HG03025 (cell line): Measurements from ENCODE around the gene PTPN14.
"Not testable (repeated sequence)": the region's sequence is repeated elsewhere in the genome, so short reads cannot be mapped to it uniquely, and the experiment has no call there.

ENCODE experiments used
- ATAC-seq: cut with Tn5 transposase; IDR thresholded peaks from one replicate; pipeline ENCODE4 v1.9.1; 2021; ENCODE audit warnings: mild to moderate bottlenecking, moderate library complexity; ENCODE audit not compliant: unreplicated experiment, low FRiP score

PTPN14 gene

DNA sequence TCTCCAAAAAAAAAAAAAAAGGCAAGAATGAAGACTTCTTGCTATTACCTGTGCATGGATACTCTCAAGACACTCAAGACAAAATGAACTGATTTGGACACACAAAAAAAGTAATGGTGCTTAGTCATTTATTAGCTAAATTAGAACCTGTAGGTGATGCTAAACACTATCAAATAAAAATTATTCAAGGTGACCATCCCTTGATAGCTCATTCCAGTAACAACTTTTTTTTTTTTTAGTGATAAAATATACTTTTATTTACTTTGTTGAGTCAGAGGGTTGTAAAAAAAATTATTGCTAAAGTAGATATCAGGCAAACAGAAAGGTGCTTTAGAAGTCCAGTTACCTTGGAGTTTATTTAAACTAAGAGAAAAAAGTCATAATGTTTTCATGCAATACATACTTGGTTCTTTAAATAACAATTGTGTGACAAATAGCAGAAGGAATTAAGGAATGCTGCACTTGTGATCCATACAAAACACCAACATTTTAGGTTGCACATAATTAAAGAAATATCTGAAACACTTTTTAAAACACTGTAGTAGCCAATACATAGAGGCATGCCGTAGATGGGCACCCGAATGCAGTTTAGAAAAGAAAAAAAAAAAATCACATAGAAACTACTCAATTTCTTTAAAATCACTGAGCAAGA, 69.3 kb downstream of the PTPN14 start:
- not testable (repeated sequence) for ATAC-seq

DNA sequence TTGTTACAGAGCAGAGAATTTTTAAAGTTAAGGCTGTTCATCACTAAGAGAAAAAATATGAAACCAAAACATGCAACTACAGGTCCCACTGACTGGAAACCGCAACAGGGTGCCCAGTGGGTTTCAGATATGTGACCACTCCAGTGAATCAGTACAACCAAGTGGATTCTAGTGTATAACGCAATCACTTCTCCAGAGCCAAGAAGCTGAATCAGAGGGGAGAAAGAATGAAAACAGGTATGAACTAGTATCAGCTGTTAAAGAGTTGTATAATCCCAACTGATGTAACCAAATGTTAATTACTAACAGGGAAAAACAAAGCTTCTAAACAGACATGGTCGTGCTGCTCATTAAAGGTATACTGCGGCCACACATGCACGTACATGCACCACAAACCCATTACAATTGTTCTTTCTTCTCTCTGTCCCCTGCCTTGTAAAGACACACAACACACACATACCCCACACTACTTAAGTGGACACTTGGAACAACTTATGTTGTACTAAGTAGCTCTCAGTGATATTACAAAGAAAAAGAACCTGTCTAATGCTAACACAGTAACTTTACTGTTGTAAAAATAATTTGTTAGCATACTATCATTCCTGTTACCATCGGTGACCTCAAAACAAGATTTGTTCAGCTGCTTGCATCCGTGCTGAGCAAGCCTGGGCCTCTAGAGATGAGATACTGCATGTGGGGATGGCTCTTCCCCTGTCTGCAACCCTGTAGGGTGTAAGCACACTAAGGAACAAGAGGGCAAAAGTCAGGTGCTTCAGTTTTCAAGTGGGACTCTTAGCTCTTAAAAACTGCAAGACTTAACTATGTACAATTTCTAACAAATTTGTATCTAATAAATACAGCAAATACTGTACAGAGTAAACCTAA, 74.2 kb downstream of the PTPN14 start:
- no peak for ATAC-seq

DNA sequence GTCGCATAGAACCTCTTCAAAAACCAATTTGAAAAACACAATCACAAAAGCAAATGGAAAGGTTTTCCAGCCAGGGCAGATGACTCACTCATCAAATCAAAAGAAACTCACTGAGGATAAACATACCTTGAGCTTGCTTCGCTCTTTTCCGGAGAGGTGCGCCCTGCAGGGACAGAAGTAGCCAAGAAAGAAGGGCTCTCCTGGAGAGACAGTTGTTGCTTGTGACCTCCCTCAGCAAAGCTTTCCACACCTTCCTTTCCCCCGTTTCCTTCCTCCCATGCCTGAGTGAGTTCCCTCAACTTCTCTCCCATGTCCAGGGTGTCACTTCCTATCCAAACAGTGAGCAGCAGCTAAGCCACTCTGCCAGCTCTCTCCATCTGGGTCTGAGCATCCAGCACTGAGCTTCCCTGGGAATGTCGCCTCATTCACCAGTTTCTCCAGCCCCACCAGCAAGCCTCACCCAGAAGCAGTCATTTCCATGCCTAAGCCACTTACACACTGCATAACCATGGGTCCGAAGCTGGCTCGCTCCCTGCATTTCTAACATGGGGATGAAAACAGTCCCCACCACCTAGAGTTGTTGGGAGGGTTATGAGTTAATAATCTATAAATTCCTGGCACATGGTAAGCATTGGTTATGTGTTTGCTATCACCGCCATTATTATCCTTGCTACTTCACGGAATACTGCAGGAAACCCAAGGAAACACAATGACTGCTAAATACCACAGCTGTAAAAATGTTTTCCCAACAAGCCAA, 75.0 kb downstream of the PTPN14 start:
- no peak for ATAC-seq

DNA sequence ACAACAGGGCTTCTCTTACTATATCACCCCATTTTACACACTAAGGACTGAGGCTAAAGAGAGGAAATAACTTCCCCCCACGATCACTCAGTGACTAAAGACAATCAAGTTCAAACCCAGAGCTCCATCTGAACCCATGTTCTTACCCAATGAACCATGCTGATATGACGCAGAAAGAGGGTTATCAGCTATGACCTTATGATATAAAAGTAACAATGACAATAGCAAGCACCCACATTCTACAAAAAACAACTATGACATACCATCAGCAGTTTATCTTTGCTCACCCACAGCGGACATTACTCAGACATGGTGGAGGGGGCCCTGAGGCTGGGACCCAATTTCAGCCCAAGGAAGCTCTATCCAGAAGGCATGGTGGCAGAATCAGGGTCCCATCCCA, 75.7 kb downstream of the PTPN14 start:
- no peak for ATAC-seq

DNA sequence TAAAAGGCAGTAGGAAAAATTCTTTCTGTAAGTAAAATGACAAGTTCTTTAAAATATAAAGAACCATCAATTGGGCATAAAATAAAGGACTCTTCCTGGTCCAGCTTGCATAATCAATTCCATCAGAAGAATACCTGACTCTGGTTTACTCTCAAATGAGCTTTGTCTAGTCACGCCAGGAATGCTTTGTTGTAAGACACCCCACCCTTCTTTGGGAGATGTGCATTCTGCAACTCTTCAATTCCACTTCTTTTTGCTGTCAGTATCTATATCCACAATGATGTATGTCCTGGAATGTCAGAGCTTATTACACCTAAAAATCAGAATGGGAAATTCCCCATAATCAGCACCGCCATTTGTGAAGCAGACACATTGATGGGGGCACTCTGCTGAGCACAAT, 76.1 kb downstream of the PTPN14 start:
- no peak for ATAC-seq

DNA sequence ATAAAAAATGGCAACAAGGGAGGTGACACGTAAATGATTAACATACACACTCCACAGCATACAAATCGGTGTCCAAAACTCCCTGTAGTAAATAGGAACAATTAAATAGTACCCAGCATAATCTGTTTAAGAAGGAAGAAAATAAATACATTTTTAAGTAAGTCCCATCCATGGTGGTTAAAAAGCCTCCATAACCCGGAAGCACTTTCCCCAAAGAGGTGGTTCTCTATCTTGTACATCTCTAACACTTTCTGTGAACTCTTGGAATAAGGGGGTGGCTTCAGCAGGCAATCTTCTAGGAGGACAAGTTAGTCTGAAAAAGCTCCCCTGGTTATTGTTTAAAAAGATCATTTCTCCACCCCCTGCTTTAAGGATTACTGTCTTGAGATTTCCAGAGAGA, 76.9 kb downstream of the PTPN14 start:
- ATAC-seq = no peak

DNA sequence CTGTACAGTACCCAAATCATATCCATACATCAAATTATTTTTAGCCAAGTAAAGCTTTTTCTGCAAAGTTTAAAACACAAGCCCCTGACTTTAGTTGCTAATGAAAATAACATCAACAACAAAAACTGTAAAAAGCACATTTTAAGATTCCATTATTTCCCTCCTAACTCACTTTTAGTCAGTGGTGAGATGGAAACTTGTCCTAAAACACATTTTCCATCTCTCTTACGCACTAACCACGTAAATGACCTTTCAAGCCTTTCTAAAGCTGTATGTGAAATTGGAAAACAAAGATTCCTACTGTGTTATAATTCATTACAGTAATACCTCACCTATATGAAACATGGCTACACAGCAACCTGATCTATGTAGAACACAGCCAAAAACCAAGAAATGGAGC, 77.5 kb downstream of the PTPN14 start:
- ATAC-seq = no peak

DNA sequence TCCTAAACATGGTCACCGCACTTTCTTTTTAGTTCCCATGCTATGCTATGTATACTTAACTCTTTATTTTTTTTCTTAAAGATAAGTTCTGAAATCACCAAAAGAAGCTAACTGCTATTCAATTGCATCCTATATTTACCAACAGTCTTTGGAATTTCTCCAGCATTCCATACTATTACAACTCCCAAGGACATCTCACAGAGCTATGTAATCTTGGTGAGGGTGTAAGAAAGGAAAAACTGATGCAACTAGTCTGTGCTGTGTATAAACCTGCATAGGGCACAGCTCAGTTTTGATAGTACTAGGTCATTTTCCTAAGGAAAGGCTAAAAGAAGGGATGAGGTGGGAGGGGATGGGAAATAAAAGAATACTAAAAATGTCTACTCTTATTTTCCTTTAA, 78.0 kb downstream of the PTPN14 start:
- ATAC-seq = no peak

DNA sequence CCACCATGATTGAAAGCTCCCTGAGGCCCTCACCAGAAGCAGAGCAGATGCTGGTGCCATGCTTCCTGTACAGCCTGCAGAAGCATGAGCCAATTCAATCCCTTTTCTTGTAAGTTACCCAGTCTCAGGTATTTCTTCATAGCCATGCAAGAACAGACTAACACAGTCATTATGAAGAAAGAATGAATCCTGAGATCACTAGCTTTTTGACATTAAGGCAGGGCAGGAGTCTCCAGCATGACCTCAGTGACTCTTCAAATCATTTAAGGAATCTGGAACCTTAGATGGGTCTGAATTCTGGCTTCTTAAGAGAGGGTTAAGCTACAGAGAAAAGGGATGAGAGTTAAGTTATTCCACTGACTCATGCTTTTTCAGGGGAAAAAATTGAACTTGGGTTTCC, 79.0 kb downstream of the PTPN14 start:
- ATAC-seq = no peak

DNA sequence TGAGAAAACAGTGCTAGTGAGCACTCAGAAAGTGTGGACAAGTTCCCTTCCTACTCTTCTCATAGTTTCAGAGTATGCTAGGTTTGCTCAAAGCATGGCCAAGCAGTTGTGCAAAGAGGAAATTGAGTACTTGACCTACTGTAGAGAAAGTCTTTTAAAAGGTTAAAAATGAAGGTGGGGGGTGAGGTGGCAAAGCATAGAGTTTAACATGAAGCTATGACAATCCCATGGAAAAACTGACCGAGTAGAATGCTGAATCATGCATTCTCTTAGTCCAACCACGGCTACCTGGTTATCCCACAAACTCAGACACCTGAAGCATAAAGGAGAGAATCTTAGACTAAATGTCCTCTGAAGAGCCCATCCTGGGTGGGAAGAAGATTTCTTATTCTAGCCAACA, 79.9 kb downstream of the PTPN14 start:
- ATAC-seq = no peak

DNA sequence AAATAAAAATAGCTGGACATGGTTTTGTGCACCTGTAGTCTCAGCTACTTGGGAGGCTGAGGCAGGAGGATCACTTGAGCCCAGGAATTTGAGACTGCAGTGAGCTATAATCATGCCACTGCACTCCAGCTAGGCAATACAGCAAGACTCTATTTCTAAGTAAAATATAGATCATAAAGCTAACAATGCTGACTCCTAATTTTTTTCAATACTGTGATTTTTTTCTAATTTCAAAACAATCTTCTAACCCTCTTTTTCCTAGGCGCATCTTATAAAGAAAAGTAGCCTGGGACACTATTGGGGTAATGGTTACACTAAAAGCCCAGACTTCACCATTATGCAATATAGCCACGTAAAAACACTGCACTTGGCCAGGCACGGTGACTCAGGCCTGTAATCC, 81.3 kb downstream of the PTPN14 start:
- ATAC-seq = no peak

DNA sequence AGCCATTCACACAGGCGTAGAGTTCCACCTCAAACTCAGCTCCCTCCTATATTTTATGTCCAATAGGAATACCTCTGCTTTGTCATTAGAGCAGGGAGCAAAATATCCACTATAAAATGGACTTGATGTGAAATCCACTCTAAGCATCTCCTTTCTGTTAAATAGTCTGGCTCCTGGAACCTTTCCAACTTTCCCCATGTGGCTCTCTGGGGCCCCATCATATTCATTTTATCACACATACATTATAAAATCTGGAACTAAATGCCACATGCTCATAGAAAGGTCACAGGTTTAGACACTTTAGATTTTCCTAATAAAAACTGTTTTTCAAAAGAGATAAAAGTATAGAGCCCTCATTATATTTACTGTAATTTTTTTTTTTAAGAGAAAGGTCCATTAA, 82.1 kb downstream of the PTPN14 start:
- no peak for ATAC-seq

DNA sequence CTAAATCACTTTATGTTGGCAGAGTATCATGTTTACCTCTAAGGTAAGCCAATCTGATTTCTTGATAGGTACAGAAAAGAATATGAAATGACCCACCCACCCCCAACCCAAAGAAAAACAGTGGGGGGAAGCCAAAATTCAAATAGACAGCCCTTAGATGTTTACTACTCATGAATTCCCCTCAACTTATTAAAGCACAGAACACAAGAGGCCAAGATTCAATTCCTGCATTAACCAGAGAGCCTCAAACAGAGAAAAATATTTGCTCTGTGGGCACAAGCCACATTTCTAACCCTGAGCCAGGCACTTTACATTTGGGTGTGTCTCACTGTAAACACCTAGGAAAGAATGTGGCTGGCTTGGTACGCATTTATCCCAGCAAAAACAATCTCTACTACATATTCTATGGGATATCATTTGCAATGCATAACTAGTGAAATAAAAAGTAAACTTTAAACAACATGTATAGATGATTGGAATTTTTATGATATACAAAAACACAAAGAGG, 84.3 kb downstream of the PTPN14 start:
- ATAC-seq = no peak

DNA sequence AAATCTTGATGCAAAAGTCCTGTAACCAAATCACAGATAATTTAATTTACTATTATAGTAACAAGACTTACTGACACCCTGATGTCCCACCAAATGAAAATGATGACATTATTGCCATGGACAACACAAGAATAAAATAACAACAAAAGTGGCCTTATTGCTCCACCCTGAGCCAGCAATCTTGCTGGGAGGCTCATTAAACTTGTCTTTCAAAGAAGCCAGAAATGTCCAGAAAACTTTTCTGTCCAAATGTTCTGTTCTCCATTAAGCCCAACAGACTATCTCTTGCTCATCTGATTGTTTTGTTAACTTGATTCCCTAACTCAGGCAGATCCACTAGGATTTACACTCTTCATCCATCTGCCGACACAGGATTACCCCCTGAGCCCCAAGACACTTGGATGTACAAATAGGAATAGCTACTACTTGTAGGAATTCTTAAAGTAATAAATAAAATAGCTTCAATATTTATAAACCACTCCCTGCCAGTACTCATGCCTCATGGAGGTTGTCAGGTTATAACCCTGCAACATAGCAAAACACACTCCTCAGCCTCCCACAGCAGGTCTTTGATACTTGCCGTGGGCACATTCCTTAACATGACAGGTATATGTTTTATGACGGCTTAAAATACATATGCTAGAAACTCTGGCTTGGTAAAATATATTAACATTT, 84.9 kb downstream of the PTPN14 start:
- no peak for ATAC-seq

DNA sequence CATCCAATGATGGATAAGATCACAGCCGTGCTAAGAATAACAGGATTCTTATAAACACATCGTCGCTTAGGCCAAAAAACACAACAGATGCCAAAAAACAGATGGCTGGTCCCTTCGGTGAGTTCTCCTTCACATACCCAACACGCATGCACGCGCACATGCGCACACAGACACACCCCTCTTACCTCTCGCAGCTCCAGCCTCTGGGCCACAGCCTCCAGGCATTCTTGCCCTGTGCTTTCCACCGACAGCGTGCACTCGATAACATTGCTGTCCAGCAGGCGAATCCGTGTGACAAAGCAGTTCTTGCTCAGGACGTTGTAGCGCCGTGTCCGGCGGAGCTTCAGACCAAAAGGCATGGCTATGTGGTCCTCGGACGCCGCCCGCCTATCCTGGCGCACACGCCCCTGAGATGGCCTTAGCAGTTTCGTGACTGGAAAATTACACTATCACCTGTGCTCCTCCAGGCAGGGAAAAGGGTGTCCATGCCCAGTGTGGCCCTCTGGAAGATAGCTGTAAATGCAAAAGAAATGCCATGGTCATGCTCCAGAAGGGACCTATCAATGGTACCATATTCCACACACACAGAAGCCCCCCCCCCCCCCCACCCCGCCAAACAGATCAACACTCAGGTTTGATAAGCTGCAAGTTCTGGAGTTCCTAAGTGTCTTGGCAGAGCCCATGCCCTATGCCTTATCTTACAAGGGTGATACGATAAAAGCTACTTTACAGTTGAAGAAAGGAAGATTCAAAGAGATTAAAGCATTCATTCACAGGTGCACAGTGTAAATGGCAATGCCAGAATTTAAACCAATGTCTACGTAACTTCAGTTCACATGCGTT, 86.7 kb downstream of the PTPN14 start:
- no peak for ATAC-seq

DNA sequence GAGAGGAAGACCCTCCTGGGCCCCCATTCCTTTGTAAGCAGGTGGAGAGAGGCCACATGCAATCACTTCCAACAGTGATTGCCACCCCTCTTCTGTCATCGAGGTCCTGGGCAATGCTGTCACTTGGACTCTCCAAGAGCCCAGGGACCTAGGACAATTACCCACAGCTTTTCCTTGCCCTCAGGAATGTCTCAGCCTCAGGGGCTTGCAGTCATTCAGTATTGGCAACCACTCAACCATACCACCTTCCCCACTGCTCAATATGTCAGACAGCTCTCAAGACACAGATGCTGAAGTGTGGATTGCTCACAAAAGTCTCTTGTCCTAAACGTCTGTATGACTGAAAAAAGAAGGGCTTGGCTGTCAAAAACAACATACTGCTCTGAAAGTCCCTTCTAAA, 87.8 kb downstream of the PTPN14 start:
- no peak for ATAC-seq

DNA sequence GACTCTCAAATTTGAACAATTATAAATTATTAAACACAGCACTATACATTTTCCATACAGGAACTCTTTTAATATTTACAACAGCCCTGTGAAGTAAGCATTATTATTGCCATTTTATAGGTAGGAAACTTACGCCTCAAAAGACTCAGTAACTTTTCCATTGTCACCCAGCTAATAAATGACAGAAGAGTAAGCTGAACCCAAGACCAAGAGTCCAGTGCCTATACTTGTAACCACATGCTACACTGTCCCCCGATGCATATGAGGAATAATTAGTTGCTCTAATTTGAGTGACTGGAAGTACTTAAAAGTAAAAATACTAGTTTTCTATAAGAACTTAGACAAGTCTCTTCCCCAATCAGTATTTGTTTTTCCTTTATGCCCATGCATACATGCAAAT, 88.5 kb downstream of the PTPN14 start:
- ATAC-seq = no peak

DNA sequence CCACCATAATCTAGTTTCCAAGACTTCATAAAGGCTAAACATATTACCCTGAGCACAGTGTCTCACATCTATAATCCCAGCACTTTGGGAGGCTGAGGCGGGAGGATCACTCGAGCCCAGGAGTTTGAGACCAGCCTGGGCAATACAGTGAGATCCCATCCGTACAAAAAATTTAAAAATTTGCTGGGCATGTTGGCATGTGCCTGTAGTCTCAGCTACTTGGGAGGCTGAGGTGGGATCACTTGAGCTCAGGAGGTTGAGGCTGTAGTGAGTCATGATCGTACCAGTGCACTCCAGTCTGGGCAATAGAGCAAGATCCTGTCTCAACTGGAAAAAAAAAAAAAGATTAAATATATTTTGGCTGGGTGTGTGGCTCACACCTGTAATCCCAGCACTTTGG, 90.1 kb downstream of the PTPN14 start:
- no peak for ATAC-seq

DNA sequence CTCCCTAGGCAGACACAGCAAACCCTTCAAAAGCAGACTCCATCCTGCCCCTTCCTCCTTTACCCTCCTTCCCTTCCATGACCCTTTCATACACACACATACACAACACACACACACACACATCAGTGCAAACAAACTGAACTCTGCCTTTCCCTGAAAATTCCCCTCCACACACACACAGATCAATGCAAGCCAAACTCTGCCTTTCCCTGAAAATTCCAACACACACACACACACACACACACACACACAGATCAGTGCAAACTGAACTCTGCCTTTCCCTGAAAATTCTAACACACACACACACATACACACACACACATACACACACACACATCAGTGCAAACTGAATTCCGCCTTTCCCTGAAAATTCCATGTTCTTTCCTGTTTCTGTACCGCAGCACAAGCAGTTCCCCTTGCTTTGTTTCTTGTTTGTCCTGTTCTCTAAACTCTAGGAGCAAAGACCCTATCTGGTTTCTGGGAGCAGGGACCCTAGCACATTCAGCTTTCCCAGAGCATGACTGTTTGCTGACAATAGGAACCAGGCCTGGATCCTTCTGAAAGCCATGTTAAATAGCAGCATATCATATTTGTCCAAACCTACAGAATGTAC, 91.0 kb downstream of the PTPN14 start:
- no peak for ATAC-seq
